ENCODE results near the gene POLR2H.

Gene POLR2H

GRCh38 chr3:184389935-184390528, 28.5 kb downstream of the POLR2H start:
- DNase-seq, result no peak

GRCh38 chr3:184391266-184391665, 29.8 kb downstream of the POLR2H start:
- no peak for DNase-seq

DNA sequence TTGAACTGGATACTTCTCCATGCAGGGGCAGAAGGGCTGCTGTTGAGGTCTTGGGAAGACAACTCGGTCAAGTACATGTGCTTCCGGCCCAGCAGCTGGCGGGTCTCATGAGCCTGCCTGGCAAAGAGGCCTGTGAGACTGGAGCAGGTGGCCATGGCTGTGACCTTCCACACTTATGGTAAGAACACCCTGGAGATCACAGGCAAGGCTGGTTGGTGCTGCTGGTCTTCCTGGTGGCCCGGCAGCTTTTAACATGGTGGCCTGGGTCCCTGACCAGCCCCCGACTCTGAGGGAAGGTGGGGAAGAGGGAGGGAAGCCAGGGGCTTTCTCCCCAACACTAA, 33.8 kb downstream of the POLR2H start:
- DNase-seq, result no peak

GRCh38 chr3:184399410-184399809, 37.9 kb downstream of the POLR2H start:
- no peak for DNase-seq

DNA sequence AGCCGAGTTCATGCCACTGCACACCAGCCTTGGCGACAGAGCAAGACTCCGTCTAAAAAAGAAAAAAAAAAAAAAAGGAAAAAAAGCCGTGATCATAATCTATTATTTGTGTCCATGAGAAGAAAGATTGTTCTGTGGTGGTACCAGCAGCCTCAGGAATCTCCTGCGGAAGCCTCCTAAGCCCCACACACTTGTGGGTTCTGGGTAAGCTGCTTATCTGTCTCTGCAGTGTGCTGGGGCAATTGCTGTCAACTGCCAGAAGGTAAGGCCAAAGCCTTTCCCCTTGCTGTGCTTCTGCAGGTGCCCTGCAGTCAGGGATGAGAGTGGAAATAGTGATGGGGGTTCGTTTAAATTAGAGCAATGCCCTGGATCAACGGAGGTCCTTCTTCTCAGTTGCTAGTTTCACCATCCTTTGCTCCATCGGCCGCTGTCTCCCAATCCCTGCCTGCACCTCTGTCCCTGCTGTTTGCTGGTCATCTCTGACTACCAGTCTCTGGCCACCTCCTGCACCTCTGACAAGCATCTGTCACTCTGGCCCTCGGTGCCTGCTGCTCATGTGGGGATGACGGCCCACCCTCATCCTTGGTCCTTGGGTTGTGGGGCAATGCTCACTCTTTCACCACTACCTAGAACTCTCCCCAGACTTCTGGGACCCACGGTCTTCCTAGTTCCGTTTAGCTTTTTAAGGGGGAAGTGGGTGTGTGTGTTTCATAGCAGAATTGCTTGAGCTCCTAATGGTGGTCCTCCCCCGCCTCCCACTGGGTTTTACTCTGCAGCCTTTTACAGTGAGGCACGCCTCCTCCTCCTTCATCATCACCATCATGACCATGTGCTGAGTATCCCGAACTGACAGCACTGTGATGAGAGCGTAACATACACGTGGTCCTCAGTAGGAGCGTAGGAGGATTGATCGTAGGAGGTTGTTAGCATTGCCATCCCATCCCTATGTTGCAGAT, 43.8 kb downstream of the POLR2H start:
- DNase-seq, result no peak

GRCh38 chr3:184409331-184409926, 47.9 kb downstream of the POLR2H start:
- no peak for DNase-seq

DNA sequence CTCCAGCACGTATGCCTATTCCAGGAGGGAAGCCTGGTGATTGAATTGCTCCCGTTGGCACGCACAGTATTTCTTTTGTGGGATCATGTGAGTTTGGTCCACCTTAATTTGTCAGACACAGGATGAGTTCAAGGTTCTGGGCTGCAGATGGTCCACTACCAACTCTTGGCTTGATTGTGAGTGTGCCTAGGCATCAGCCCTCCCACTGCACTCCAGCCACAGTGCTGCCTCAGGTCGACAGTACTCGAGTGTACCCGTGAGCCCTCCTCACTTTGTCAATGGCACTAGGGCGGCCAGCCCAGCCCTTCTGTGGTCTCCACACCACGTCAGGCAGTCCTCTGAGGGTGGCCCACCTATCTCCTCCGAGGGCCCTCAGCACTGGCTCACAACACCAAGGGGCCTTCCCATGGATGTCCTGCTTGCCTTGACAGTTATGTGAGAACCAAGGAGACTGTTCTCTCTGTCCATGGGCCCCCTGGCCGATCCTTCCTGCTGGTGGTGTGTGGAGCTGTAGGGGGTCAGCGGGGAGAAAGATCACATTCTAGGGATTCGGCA, 48.5 kb downstream of the POLR2H start:
- no peak for DNase-seq

GRCh38 chr3:184414418-184415202, 53.1 kb downstream of the POLR2H start:
- DNase-seq, result no peak

GRCh38 chr3:184415203-184415490, 53.6 kb downstream of the POLR2H start:
- DNase-seq, result no peak

DNA sequence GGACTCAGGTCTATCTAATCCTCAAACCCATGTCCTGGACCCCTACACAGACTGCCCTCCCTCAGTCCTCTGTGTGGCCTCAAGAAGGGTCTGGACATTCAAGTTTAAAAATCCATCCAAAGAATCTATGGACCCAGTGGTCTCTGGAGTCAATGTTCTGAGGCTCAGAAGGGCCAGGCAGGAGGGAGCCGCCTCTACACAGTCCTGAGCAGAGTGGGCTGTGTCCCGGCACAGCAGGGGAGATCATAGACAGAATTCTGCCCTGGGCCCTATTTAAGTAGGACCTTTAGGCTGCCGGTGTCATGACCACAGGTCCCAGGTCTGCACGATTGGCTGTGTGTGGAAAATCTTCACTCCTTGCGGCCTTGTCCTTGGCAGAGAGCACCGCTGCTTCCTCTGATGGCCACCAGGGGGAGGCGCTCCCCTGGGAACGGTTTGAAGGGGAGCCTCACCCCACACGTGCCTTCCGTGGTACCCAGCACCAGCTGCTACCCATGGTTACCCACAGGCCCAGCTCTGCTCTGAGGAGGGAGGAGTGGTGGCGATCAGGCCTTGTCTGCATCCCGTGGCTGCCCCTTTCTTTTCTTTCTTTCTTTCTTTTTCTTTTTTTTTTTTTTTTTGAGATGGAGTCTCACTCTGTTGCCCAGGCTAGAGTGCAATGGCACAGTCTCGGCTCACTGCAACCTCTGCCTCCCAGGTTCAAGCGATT, 56.3 kb downstream of the POLR2H start:
- peak; percentile 75 for DNase-seq
